PC-3 (cell line): ENCODE data around the gene PYM1.

ENCODE experiments used
- CTCF ChIP-seq: fragments of 300-600 bp; sonication (generic); conservative IDR thresholded peaks from 2 replicates; pipeline ENCODE4 v1.5.1; 2017; ENCODE audit warnings: antibody characterized with exemption, low read depth, mild to moderate bottlenecking, low read length
- EZH2 ChIP-seq: fragments of 300-600 bp; sonication (generic); IDR thresholded peaks from one replicate; pipeline ENCODE4 v1.6.1; 2017; ENCODE audit warnings: antibody characterized with exemption, mild to moderate bottlenecking, low read length; ENCODE audit not compliant: unreplicated experiment
- EZH2phosphoT487 ChIP-seq: fragments of 300-600 bp; sonication (generic); IDR thresholded peaks from 2 replicates; pipeline ENCODE4 v1.6.1; 2018; ENCODE audit warnings: mild to moderate bottlenecking, antibody characterized with exemption, low read length, borderline replicate concordance

GRCh38 chr12:55885113-55885512 lies 42.6 kb downstream of the PYM1 start:
- TF ChIP-seq CTCF: no peak
- no peak for TF ChIP-seq EZH2
- TF ChIP-seq EZH2phosphoT487: no peak
